GM21737 (cell line): ENCODE measurements around the gene SYT3.
"Not testable (repeated sequence)": the region's sequence is repeated elsewhere in the genome, so short reads cannot be mapped to it uniquely, and the experiment has no call there.

ENCODE experiments used
- ATAC-seq: cut with Tn5 transposase; IDR thresholded peaks from one replicate; pipeline ENCODE4 v1.9.1; 2021; ENCODE audit warnings: mild to moderate bottlenecking, moderate library complexity; ENCODE audit not compliant: unreplicated experiment

The SYT3 gene

DNA sequence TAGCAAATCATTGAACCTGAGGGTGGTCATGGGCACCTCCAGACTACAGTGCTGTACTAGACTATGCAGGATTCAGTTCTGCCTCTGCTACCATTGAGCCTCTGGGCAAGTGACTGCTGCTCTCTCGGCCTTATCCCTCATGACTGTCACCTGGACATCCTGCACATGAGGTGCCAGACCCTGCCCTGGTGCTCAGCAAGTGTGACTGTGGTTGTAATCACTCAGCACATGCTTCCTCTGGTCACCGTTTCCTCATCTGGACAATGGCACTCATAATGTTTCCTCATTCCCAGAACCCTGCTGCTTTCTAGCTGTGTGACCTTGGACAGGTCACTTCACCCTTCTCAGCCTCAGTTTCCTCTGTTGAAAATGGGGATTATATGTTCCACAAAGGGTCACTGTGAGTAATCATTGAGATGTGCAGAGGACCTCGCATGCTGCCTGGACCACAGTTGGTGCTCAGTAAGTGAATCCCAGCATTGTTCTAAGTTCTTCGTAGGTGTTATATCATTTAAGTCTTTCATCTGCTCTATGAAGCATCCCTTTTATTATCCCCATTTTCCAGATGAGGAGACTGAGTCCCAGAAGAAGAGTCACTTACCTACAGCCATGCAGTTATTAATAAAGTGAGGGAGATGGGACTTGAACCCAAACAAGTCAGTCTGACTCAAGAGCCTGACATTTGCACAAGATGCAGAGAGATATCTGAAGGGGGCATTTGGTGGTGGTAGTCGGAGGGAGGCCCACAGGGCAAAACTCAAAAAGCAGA is 3.2 kb downstream of the SYT3 start:
- ATAC-seq = no peak

DNA sequence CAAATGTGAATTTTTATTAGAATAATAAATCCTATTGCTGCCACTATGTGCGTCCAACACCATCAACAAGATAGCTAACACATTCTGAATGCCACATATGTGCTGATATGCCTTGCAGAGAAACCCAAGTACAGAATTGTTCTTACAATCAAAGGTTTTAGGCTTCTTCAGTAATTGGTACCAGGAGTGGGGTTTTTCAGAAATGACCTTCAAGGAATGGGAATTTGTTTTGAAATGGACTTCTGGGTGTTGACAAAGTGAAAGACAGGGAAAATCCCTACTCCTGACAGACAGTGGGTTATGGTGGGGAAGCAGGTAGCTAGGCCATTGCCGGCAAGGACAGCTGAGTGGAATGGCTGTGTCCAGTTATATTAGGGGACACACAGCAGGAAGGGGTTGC is 5.7 kb downstream of the SYT3 start:
- no peak for ATAC-seq

DNA sequence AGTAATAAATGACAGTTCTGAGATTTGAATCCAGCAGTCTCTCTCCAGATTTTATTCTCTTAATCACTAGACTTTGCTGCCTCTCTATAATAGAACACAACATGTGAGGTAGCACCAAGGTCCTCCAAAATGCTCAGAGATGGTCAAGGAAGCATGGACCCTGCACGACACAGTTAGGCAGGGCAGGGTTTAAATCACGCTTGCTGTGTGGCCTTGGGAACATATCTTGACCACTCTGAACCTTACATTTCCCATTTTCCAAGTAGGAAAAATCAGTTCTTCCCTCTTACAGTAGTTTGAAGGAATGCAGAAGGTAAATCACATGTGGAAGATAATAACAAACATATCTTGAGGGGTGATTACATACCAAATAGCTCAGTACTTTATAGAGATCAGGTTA is 6.3 kb downstream of the SYT3 start:
- no peak for ATAC-seq

DNA sequence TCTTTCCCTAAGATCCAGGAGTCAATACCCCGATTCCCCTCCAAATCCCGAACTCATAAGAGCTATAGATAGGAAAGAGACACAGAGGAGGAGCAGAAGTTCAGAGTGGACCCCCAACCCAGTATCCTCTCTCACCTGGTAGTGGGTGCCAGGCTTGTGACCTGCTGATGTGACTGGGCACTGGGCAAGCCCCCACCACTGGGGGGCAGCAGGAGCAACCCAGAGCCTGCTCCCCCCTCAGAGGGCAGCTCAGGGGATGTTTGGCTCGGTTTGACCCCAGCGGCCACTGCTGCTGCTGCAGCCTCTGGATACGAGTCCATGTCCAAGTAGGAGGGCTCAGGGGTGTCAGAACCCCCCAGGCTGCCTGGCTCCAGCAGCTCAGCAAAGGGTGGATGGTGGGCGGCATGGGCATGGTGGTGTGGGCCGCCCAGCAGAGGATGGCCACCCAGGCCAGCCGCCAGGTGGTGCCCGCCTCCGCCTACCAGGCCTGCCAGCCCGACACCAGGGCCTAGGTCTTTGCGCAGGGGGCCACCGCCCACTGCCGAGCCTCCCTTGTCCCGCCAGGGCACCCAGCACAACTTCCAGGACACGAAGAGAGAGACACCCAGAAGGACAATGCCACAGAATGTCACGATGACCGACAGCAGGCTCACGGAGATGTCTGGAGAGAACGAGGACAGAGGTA is 7.4 kb downstream of the SYT3 start:
- ATAC-seq = no peak

DNA sequence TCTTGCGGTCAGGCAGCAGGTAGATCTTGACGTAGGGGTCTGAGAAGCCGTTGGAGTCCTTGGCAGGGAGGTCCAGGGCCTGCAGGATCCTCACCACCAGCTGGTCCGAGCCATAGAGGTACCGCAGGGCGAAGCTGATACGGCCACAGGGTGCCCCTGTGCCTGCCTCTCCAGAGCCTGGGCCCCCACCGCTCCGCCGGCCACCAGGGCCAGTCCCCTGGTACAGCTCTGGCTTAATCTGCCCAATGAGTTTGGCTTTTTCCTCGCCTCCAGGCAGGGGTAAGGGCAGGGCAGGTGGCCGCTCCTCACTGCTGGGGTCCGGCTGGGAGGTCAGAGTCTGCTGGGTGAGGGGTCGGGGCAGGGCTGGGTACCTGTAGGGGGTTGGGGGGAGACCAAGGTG is 9.9 kb downstream of the SYT3 start:
- ATAC-seq = no peak

DNA sequence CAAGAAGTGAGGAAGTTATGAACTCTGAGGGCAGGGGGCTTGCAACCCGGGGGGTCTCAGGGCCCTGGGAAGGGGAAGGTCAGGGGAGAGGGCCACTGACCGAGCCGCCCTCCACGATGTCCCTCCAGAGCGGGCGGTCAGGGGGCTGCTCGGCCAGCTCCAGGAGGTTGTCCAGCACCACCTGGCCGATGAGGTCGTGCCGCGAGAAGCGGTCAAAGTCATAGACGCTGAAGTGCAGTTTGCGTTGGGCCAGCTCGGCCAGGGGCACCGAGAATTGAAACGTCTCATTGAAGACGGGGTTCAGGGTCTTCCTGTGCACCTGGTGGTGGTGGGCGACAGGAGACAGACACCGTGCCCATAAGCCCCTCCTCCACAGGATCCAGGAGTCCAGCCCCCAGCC is 10.5 kb downstream of the SYT3 start:
- ATAC-seq = no peak

DNA sequence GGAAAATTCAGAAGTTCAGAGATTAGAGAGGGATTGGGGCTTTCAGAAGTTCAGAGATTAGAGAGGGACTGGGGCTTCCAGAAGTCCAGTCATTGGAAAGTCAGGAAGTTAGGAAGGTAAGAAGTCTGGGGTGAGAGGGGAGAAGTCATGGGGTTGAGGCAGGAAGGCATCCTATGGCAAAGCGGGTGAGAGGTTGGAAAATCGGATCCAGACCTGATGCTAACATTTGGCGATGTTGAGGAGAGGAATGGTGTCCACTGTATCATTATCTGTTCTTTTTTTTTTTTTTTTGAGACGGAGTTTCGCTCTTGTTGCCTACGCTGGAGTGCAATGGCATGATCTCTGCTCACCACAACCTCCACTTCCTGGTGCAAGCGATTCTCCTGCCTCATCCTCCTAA is 11.1 kb downstream of the SYT3 start:
- ATAC-seq = no peak

DNA sequence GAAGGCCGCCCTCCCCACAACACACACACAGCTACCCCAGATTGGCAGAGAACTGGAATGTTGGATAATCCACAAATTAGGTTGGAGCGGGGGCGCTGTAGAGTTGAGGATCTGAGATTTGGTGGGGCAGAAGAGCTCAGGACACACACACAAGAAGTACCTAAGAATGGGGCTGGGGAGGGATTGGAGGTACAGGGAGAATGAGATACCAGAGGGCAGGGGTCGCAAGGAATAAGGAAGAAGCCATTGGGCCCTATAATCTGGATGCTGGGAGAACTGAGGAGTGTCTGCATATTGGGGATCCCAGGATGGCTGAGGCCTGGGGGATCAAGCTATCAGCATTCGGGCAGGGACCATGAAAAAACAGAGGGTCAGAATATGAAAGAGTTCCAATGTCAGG is 11.5 kb downstream of the SYT3 start:
- no peak for ATAC-seq

DNA sequence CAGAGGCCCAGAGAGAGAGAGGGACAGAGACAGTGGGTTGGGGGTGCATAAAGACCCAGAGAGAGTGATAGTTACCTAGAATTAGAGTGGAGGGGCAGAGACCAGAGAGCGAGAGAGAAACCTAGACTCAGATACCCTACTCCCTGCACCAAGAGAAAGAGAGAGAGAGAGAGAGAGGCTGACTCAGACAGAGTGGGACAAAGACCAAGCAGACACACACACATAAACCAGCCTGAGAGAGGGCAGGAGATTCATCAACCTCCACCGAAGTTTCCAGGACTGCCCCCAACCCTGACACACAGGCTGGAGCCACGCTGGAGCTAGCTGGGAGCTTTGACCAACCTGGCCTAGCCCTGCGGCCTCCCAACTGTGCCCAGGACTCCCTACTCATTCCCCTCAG is 12.9 kb downstream of the SYT3 start:
- ATAC-seq = no peak

DNA sequence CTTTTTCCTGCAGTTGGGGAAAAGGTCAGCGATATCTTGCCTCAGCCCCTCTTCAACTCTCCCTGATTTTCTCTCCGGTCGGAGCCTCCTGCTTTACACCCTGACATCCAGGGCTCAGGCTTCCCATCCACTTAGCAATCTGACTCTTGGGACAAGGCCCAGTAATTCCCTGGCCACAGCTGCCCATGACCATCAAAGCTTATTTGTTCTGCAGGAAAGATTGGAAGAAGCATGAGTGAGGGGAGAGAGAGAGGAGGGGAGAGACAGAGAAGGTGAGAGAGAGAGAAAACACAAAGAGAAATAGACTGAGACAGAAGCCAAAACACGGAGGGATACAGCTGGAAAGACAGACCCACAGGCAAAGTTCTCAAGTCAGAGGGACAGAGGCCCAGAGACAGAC is 13.7 kb downstream of the SYT3 start:
- ATAC-seq = no peak

DNA sequence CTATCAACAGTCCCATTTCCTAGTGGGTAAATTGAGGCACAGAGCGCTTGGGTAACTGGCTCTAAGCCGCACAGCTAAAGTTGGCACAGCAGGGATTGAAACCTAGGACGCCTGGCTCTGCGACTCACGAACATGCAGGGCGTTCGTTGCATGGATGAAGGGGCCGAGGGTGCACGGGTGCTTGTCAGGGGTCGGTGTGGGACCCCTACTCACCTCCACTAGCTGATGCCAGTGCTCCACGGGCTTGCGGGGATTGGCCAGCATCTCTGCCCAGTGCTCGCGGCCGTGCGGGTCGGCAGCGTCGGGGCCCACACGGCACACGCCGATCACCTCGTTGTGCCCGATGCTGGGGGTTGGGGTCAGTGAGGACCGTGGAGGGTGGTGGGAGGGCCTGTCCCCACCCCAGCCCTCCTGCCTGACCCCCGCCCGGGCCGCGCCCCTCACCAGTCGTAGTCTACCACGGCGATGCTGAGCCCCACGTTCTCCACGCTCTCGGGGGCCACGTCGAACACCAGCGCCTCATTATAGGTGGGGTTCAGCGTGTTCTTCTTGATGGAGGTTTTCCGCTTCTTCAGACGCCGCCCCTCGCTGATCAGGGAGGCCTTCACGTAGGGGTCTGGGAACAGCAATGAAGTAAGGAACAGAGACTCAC is 14.6 kb downstream of the SYT3 start:
- ATAC-seq = no peak

DNA sequence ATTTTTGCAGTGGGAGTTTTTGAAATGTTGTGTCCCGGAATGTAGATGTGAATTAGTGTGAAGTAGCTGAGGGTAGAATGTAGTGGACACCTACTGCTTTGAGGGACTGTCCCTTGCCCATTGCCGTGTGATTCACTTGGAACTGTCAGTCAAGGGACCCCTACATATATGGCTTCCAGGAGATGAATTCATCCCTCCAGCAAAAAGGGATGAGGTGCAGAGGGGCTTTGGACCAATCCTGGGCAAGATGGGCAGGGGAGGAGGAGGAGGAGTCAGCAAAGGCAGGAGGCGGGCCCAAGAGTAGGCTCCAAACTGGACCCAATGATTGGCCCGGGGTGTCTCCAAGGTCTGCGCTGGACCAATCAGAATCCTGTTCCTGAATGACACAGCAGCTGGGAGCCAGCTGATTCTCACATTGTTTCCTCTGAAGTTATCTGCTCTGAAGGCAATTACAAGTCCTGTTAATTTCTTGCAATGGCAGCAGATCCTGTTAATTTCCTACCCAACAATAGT is 19.2 kb downstream of the SYT3 start:
- not testable (repeated sequence) for ATAC-seq

DNA sequence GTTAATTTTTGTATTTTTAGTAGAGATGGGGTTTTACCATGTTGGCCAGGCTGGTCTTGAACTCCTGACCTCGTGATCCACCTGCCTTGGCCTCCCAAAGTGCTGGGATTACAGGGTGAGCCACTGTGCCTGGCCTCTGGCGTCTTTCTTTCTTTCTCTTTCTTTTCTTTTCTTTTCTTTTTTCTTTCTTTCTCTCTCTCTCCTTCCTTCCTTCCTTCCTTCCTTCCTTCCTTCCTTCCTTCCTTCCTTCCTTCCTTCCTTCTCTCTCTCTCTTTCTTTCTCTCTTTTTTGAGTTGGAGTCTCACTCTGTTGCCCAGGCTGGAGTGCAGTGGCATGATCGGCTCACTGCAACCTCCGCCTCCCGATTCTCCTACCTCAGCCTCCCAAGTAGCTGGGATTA is 20.5 kb downstream of the SYT3 start:
- not testable (repeated sequence) for ATAC-seq

DNA sequence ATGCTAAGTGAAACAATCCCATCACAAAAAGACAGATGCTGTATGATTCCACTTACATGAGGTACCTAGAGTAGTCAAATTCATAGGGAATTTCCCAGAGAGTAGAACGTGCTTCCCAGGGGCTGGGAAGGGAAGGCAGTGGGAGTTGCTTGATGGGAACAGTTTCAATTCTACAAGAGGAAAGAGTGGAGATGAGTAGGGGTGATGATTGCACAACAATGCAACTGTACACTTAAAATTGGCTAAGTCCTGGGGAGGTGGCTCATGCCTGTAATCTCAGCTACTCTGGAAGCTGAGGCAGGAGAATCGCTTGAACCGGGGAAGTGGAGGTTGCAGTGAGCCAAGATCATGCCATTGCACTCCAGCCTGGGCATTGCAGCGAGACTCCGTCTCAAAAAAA is 21.3 kb downstream of the SYT3 start:
- not testable (repeated sequence) for ATAC-seq

DNA sequence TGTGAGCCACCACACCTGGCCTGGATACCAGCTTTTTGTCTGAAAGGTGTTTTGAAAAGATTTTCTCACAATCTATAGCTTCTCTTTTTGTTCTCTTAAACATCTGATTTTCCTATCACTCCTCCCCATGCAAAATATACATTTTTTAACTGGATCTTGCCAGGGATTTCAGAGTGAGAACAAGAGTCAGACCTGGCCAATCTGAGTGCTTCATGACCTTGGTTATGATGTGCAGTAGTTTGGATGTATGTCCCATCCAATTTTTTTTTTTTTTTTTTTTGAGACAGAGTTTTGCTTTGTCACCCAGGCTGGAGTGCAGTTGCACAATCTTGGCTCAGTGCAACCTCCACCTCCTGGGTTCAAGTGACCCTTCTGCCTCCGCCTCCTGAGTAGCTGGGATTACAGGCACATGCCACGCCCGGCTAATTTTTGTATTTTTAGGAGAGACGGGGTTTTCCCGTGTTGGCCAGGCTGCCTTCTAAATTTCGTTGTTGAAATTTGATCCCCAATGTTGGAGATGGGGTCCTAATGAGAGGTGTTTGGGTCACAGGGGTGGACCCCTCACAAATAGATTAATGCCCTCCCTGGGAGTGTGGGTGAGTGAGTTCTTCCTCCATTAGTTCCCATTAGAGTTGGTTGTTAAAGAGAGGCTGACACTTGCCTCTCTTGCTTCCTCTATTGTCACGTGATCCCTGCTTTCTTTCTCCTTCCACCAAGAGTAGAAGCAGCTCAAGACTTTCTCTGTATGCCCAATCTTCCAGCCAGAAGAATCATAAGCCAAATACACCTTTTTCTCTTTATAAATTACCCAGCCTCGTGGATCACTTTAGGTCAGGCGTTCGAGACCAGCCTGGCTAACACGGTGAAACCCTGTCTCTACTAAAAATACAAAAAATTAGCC is 26.9 kb downstream of the SYT3 start:
- ATAC-seq = not testable (repeated sequence)

DNA sequence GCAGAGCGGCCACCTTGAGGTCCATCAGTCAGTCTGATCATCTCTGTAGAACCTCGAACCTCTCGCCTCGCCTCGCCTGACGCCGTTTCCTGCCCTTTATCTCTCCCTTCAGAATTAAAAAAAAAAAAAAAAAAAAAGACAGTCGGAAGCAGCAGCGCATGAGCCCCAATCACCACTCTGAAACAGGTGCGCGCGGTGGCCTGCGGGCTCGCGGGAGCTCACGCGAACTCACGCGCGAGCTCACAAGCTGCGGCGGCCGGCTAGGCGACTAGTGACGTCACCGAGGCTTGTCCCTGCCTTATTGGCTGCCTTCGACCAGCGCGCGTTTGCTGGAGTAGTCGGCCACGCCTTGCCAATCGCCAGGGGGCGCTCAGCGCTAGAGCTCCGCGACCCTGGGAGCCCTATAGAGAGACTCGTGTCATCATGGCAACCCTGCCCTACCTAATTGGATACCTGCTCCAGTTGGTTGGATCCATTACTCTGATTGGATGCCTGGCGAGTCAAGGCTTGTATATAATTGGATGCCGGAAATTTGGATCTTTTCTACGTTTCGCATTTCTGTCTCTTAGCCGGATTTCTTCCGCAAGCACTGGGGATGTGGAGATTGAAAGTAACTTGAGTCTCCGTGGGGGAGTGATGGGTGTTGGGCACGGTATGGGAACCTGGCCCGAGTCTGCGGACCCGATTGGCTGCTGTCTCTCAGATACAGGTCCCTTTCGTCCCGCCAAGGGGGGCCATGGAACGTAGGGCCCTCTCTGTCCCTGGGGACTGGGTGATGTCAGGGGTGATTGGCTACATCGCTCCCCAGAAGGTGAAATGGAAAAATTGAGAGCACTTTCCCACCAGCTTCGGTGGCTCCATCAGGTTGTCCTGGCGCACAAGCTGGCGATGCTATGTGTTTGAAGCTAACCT is 31.6 kb downstream of the SYT3 start:
- no peak for ATAC-seq

DNA sequence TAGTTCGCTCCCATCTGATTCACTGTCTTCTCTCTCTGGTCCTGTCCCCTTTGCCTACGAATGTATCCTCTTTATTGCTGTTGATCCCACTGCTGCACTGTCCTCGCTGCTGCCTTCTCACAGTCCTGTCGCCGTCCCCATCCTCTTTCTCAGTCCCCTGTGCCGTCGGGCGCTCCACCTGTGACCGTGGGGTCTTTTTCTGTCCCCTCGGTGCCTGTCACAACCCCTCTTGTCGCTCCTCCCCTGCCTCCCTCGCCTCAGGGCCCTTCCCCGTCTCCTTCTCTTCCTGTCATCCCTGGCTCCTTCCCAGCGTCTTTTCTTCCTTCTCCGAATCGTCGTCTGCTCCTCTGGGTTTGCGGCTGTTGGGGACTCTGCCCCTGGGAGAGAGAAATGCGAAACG is 32.3 kb downstream of the SYT3 start:
- ATAC-seq = no peak

DNA sequence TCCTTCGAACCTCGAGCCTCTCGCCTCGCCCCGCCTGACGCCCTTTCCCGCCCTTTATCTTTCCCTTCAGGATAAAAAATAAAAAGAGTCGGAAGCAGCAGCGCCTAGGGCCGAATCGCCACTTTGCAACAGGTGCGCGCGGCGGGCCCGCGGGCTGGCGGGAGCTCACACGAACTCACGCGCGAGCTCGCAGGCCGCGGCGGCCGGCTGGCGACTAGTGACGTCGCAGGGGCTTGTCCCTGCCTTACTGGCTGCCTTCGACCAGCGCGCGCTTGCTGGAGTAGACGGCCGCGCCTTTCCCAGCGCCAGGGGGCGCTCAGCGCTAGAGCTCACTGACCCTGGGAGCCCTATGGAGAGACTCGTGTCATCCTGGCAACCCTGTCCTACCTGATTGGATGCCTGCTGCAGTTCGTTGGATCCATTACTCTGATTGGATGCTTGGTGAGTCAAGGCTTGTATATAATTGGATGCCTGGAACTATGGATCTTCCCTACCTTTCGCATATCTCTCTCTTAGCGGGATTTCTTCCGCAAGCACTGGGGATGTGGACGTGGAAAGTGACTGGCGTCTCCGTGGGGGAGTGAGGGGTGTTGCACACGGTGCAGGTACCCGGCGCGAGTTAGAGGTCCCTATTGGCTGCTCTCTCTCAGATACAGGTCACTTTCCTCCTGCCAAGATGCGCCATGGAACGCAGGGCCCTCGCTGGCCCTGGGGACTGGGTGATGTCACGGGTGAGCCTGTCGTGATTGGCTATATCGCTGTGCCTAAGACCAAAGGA is 33.4 kb downstream of the SYT3 start:
- not testable (repeated sequence) for ATAC-seq
